Activated CD8-positive, alpha-beta T cell treated with anti-CD3 and anti-CD28 coated beads, Interleukin-2, amount 10 ng/mL, durations not matched to agents 7 days and 5 days (primary cell): Measurements from ENCODE around the gene GLRA3. TPM values are rescaled to one million over a fixed set of nuclear protein-coding genes. Genes with fewer than 3 reads are reported as not detected.
"Not testable (repeated sequence)": the region's sequence is repeated elsewhere in the genome, so short reads cannot be mapped to it uniquely, and the experiment has no call there.

Experiments used
- ATAC-seq: fragments of 150-1000 bp; cut with Tn5 transposase; one replicate; pipeline ENCODE4 v1.10.0; 2021; ENCODE audit warnings: moderate library complexity
- CTCF ChIA-PET: fragments of 350-600 bp; sonication (Branson Sonifier 250); formaldehyde crosslinking; loops from one replicate; lab custom pipeline; 2021; ENCODE audit warnings: antibody characterized with exemption; lab: Charles Lee
- POLR2A ChIA-PET: fragments of 350-600 bp; sonication (Branson Sonifier 250); formaldehyde crosslinking; loops from one replicate; lab custom pipeline; 2021; ENCODE audit warnings: antibody characterized with exemption; lab: Charles Lee
- DNase-seq: peaks from one replicate; pipeline ENCODE4 v3.0.0-alpha.2; 2020
- H3K27ac Mint-ChIP-seq: one replicate; pipeline ENCODE4 v1.8.0; 2021; ENCODE audit warnings: mild to moderate bottlenecking, mixed read lengths
- H3K27me3 Mint-ChIP-seq: one replicate; pipeline ENCODE4 v1.8.0; 2021; ENCODE audit warnings: low read depth, mixed read lengths
- H3K36me3 Mint-ChIP-seq: one replicate; pipeline ENCODE4 v1.8.0; 2021; ENCODE audit warnings: low read depth, mixed read lengths
- H3K4me1 Mint-ChIP-seq: one replicate; pipeline ENCODE4 v1.8.0; 2021; ENCODE audit warnings: low read depth, mixed read lengths
- H3K4me3 Mint-ChIP-seq: one replicate; pipeline ENCODE4 v1.8.0; 2021; ENCODE audit warnings: mild to moderate bottlenecking, mixed read lengths
- H3K9me3 Mint-ChIP-seq: one replicate; pipeline ENCODE4 v1.8.0; 2022; ENCODE audit warnings: mixed read lengths; ENCODE audit not compliant: insufficient read depth
- total RNA-seq, 2 experiments: library from RNA; stranded (reverse); gene quantifications; one replicate each; pipeline ENCODE4 v1.2.3, GENCODE V29; 2021

GLRA3 gene
- total RNA-seq, 2 experiments from 2014 or later = not detected

GRCh38 chr4:174707902-174708301 lies 121.1 kb downstream of the GLRA3 start:
- Mint-ChIP-seq H3K27ac (no peak overlapping the region), H3K9me3 (no peaks in the 10 kb centered on the region)

DNA sequence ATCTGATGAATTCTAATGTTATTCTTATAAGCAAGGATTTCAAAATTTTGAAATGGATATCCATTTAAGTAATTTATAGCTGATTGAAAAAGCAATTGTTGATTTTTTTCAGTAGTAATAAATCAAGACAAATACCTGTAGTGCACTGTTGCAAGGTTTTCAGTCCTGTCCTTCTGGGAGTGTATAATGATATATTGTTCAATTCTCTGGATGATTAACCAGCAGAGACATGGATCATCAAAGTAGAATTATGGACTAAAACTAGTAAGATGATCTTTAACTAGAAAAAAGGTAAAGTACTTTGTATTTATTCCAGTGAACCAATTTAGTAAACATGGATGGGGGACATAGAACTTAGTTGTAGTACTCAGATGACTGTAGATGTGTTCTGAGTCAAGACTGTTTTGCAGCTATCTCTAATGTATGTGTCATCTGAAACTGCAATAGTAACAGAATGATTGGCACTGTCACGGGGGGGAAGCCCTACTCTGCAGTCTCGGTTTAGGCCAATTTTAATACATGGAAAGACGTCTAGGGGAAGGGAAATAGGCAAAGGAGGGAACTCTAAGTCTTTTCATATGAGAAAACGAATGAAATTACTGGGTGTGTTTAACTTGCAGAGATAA lies 121.9 kb downstream of the GLRA3 start:
- DNase-seq (no peak), ATAC-seq (no peak)
- H3K27ac Mint-ChIP-seq = no peak overlapping the region
- no peaks in the 10 kb centered on the region for H3K27me3 Mint-ChIP-seq
- ChIA-PET POLR2A (no interaction called here), CTCF (no interaction called here)
- no peaks in the 10 kb centered on the region for H3K36me3 Mint-ChIP-seq
- H3K4me1 Mint-ChIP-seq = no peaks in the 10 kb centered on the region
- H3K4me3 Mint-ChIP-seq = no peak overlapping the region
- no peaks in the 10 kb centered on the region for H3K9me3 Mint-ChIP-seq

More at GRCh38 chr4:174707902-174708301, 121.1 kb downstream of the GLRA3 start:
- ChIA-PET POLR2A (no interaction called here), CTCF (no interaction called here)
- Mint-ChIP-seq H3K4me3 (no peak overlapping the region), H3K27me3 (no peaks in the 10 kb centered on the region), H3K4me1 (no peaks in the 10 kb centered on the region), H3K36me3 (no peaks in the 10 kb centered on the region)
- ATAC-seq (no peak), DNase-seq (no peak)

DNA sequence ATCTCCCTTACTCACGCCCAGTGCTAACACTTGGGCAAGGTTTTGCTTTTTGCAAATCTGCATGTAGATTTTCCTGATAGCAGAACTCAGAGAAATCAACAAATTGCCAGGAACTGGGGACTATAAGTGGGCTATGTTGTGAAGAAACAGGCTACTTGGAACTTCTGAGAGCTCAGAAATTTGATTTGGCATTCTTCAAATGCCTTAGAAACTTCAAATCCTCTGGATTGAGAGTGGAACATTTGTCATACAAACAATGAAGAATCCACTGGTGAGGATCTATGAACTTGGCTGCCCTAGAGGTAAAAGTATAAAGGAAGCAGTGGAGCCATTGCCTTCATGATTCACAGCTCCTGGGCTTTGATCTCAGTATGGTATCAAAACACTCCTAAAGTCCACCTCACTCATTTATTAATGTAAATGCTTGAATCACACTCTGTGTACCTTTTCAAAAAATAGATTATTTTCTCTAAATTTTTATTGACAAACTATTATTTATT lies 126.0 kb downstream of the GLRA3 start:
- no peak overlapping the region for H3K4me3 Mint-ChIP-seq
- POLR2A ChIA-PET = no interaction called here

DNA sequence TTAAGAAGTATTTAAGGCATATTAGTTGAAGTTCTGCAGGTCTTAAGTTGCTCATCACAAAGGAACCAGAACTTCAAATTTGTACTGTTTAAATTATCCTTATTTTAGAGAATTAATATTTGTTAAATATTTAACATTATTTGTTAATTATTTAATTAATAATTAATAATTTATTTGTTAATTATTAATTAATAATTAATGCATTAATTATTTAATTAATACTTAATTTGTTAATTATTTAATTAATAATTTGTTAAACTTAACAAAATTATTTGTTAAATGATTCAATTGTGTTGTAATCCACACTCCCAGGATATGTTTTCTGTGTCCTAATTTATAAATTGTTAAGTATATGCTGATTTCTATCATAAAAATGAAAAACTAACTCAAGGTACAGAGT lies 129.4 kb downstream of the GLRA3 start:
- Mint-ChIP-seq H3K4me3 (no peak overlapping the region), H3K27me3 (peaks cover 4% of the 10 kb centered on the region), H3K27ac (no peak overlapping the region), H3K36me3 (no peaks in the 10 kb centered on the region), H3K9me3 (no peaks in the 10 kb centered on the region), H3K4me1 (no peaks in the 10 kb centered on the region)
- ChIA-PET POLR2A (no interaction called here), CTCF (interaction anchor here (2.2 kb wide), 1 partner anchor 15 kb away, joined by 9 read pairs; no protein-coding TSS in a partner anchor)
- DNase-seq = no peak
- ATAC-seq = no peak

More for the DNA sequence above, 126.0 kb downstream of the GLRA3 start:
- H3K9me3 Mint-ChIP-seq = no peaks in the 10 kb centered on the region
- H3K27me3 Mint-ChIP-seq = no peaks in the 10 kb centered on the region
- ATAC-seq (no peak), DNase-seq (no peak)
- no peaks in the 10 kb centered on the region for H3K4me1 Mint-ChIP-seq
- H3K36me3 Mint-ChIP-seq = no peaks in the 10 kb centered on the region
- H3K27ac Mint-ChIP-seq = no peak overlapping the region
- CTCF ChIA-PET = no interaction called here

DNA sequence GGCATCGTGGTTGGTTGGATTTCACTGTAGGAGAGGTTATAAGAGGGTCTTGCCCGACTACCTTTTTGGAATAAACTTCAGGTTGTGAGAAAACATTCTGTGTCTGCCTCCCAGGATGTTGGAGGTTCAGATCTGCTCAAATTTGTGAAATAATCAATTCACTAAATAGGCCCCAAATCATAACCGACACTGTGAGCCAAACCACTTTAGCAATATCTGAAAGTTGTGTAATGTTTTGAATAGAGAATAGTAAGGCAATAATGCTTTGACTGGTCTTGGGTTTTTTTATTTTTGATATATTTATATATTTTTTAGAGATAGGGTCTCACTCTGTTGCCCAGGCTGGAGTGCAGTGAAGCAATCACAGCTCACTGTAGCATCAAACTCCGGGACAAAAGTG lies 131.2 kb downstream of the GLRA3 start:
- Mint-ChIP-seq H3K4me3 (no peak overlapping the region), H3K36me3 (no peaks in the 10 kb centered on the region), H3K4me1 (no peaks in the 10 kb centered on the region), H3K27ac (no peak overlapping the region), H3K9me3 (no peaks in the 10 kb centered on the region), H3K27me3 (peaks cover 4% of the 10 kb centered on the region)
- no peak for ATAC-seq
- POLR2A ChIA-PET = no interaction called here
- DNase-seq = no peak
- CTCF ChIA-PET = no interaction called here

GRCh38 chr4:174697202-174697601 lies 131.8 kb downstream of the GLRA3 start:
- Mint-ChIP-seq H3K4me3 (no peak overlapping the region), H3K27ac (no peak overlapping the region)

DNA sequence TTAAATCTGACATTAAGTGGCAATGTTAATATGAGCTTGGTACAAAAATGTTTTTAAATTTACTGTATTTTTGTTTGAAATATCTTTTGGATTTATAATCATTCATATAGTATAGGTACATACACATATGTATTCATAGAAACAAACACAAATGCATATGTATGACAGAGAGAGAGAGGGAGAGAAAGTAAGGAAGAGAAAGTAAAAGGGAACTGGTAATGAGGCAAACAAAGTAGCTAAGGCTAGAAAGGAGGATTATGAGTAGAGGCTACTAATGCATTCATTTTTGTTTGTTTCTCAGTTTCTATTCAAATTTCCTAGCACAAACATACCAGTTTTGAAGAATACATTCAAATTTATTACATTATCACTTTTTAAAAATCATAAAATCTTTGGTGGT lies 132.4 kb downstream of the GLRA3 start:
- Mint-ChIP-seq H3K4me1 (no peaks in the 10 kb centered on the region), H3K27me3 (peaks cover 4% of the 10 kb centered on the region), H3K4me3 (no peak overlapping the region), H3K36me3 (no peaks in the 10 kb centered on the region), H3K27ac (no peak overlapping the region), H3K9me3 (no peaks in the 10 kb centered on the region)
- ATAC-seq (no peak), DNase-seq (no peak)
- POLR2A ChIA-PET = no interaction called here
- CTCF ChIA-PET = no interaction called here

More at GRCh38 chr4:174697202-174697601, 131.8 kb downstream of the GLRA3 start:
- no peak for DNase-seq
- H3K27me3 Mint-ChIP-seq = peaks cover 4% of the 10 kb centered on the region
- CTCF ChIA-PET = no interaction called here
- ATAC-seq = no peak
- H3K9me3 Mint-ChIP-seq = no peaks in the 10 kb centered on the region
- POLR2A ChIA-PET = no interaction called here
- H3K4me1 Mint-ChIP-seq = no peaks in the 10 kb centered on the region
- H3K36me3 Mint-ChIP-seq = no peaks in the 10 kb centered on the region

DNA sequence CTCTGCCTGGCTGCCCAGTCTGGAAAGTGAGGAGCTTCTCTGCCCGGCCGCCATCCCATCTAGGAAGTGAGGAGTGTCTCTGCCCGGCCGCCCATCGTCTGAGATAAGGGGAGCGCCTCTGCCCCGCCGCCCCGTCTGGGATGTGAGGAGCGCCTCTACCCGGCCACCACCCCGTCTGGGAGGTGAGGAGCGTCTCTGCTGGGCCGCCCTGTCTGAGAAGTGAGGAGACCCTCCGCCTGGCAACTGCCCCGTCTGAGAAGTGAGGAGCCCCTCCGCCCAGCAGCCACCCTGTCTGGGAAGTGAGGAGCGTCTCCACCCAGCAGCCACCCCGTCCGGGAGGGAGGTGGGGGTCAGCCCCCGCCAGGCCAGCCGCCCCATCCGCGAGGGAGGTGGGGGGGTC lies 137.2 kb downstream of the GLRA3 start:
- DNase-seq, H3K27me3 Mint-ChIP-seq, H3K36me3 Mint-ChIP-seq, H3K9me3 Mint-ChIP-seq, H3K4me1 Mint-ChIP-seq, CTCF ChIA-PET, POLR2A ChIA-PET, H3K27ac Mint-ChIP-seq, ATAC-seq, H3K4me3 Mint-ChIP-seq: not testable (repeated sequence)

DNA sequence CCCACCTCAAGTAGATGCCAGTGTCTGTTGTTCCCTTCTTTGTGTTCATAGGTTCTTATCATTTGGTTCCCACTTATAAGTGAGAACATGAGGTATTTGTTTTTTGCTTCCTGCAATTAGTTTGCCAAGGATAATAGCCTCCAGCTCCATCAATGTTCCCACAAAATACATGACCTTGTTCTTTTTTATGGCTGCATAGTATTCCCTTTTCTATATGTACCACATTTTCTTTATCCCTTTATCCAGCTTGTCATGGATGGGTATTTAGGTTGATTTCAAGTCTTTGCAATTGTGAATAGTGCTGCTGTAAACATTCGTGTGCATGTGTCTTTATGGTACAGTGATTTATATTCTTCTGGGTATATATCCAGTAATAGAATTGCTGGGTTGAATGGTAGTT lies 138.4 kb downstream of the GLRA3 start:
- Mint-ChIP-seq H3K4me3 (no peak overlapping the region), H3K36me3 (no peaks in the 10 kb centered on the region), H3K27me3 (no peaks in the 10 kb centered on the region), H3K4me1 (no peaks in the 10 kb centered on the region), H3K9me3 (peaks cover 5% of the 10 kb centered on the region), H3K27ac (no peak overlapping the region)
- POLR2A ChIA-PET = no interaction called here
- no peak for ATAC-seq
- DNase-seq = no peak
- CTCF ChIA-PET = no interaction called here

GRCh38 chr4:174689618-174690017 lies 139.4 kb downstream of the GLRA3 start:
- ChIA-PET POLR2A (no interaction called here), CTCF (no interaction called here)
- peaks cover 5% of the 10 kb centered on the region for H3K9me3 Mint-ChIP-seq
- H3K36me3 Mint-ChIP-seq = no peaks in the 10 kb centered on the region
- no peak overlapping the region for H3K27ac Mint-ChIP-seq
- H3K27me3 Mint-ChIP-seq = no peaks in the 10 kb centered on the region
- no peaks in the 10 kb centered on the region for H3K4me1 Mint-ChIP-seq
- H3K4me3 Mint-ChIP-seq = no peak overlapping the region
- ATAC-seq = no peak
- DNase-seq = no peak

DNA sequence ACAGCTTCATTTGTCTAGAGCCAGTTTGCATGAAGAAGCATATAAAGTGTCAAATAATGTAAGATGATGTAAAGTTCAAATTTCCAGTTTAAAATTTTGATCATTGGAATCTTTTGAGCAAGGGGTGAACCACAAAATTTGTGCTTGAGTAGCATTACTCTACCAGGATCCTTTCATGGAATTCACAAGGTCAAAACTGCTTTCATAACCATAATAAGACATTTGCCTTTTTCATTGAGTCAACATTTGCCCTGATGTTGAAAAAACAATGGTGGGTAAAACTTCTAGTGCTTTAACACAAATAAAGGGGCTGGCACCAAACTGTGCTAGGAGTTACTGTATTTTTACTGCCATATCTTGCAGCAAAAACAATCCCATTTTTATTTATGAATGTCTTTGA lies 142.2 kb downstream of the GLRA3 start:
- ChIA-PET POLR2A (no interaction called here), CTCF (no interaction called here)
- no peaks in the 10 kb centered on the region for H3K27me3 Mint-ChIP-seq
- H3K9me3 Mint-ChIP-seq = peaks cover 5% of the 10 kb centered on the region
- no peak overlapping the region for H3K4me3 Mint-ChIP-seq
- H3K27ac Mint-ChIP-seq = no peak overlapping the region
- DNase-seq (no peak), ATAC-seq (no peak)
- no peaks in the 10 kb centered on the region for H3K36me3 Mint-ChIP-seq
- H3K4me1 Mint-ChIP-seq = no peaks in the 10 kb centered on the region

GRCh38 chr4:174681723-174682300 lies 147.2 kb downstream of the GLRA3 start:
- no peaks in the 10 kb centered on the region for H3K36me3 Mint-ChIP-seq
- H3K27me3 Mint-ChIP-seq = no peaks in the 10 kb centered on the region
- DNase-seq (no peak), ATAC-seq (no peak)
- CTCF ChIA-PET = no interaction called here
- POLR2A ChIA-PET = no interaction called here
- H3K27ac Mint-ChIP-seq = no peak overlapping the region
- H3K4me3 Mint-ChIP-seq = no peak overlapping the region
- no peaks in the 10 kb centered on the region for H3K4me1 Mint-ChIP-seq
- no peaks in the 10 kb centered on the region for H3K9me3 Mint-ChIP-seq
